Lung microvascular endothelial cell (primary cell): Measurements from ENCODE around the gene CCL26. TPM values are rescaled to one million over a fixed set of nuclear protein-coding genes. Genes with fewer than 3 reads are reported as not detected.

ENCODE experiments used
- DNase-seq, 2 donors: peaks; one replicate each; pipeline versions ENCODE4 v3.0.0 to v3.0.0-alpha.2; 2010; ENCODE audit warnings: low read depth in 2 of 2
- total RNA-seq: library from RNA; depleted of rRNA; stranded (reverse); fragments of >200 nt; gene quantifications from 2 replicates; pipeline ENCODE4 v1.2.1, GENCODE V29; 2014

The CCL26 gene
- total RNA-seq: not detected in 2 replicates

GRCh38 chr7:75772081-75773077 is at the start of gene CCL26:
Gene CCL26 (minus strand): TSS chr7:75772211. CDS start chr7:75772176, 35 bp downstream.
- DNase-seq: peak in 1 of 2 donors; percentile 7

GRCh38 chr7:75820688-75821087 is 48.7 kb upstream of the CCL26 start:
- DNase-seq: no peak

GRCh38 chr7:75819711-75820110 is 47.7 kb upstream of the CCL26 start:
- no peak for DNase-seq

- DNase-seq: no peak
Measured at GRCh38 chr7:75818472-75818871, 46.5 kb upstream of the CCL26 start.

- no peak for DNase-seq
Measured at GRCh38 chr7:75817116-75817515, 45.1 kb upstream of the CCL26 start.

GRCh38 chr7:75815418-75816064 is 43.5 kb upstream of the CCL26 start:
- no peak for DNase-seq

GRCh38 chr7:75814407-75814947 is 42.5 kb upstream of the CCL26 start:
- DNase-seq: peak in 1 of 2 donors; percentile 58

GRCh38 chr7:75813781-75814236 is 41.8 kb upstream of the CCL26 start, which contains the start of gene CCL24:
Gene CCL24 (minus strand): TSS chr7:75813806. CDS start chr7:75813715, 91 bp downstream.
- DNase-seq: no peak

- DNase-seq: no peak
Measured at GRCh38 chr7:75813084-75813483, 41.1 kb upstream of the CCL26 start.

GRCh38 chr7:75811894-75812678 is 40.1 kb upstream of the CCL26 start:
- DNase-seq: no peak

- no peak for DNase-seq
Measured at GRCh38 chr7:75809396-75809795, 37.4 kb upstream of the CCL26 start.

- peak in 1 of 2 donors; percentile 9 for DNase-seq
Measured at GRCh38 chr7:75808106-75808505, 36.1 kb upstream of the CCL26 start.

GRCh38 chr7:75807452-75807851 is 35.4 kb upstream of the CCL26 start:
- no peak for DNase-seq

- DNase-seq: no peak
Measured at GRCh38 chr7:75806560-75807307, 34.7 kb upstream of the CCL26 start.

- DNase-seq: no peak
Measured at GRCh38 chr7:75804705-75805104, 32.7 kb upstream of the CCL26 start.

GRCh38 chr7:75804004-75804403 is 32.0 kb upstream of the CCL26 start:
- no peak for DNase-seq

- DNase-seq: no peak
Measured at GRCh38 chr7:75802552-75802821, 30.5 kb upstream of the CCL26 start.

- no peak for DNase-seq
Measured at GRCh38 chr7:75798770-75799169, 26.8 kb upstream of the CCL26 start.

GRCh38 chr7:75796420-75796819 is 24.4 kb upstream of the CCL26 start:
- no peak for DNase-seq

- DNase-seq: no peak
Measured at GRCh38 chr7:75795831-75796285, 23.8 kb upstream of the CCL26 start.

GRCh38 chr7:75793676-75794075 is 21.7 kb upstream of the CCL26 start:
- no peak for DNase-seq
